AG09309 (cell line): Measurements from ENCODE around the gene GLCCI1.
"Not testable (repeated sequence)": the region's sequence is repeated elsewhere in the genome, so short reads cannot be mapped to it uniquely, and the experiment has no call there.

Experiments
- DNase-seq: peaks from one replicate; pipeline ENCODE4 v3.0.0-alpha.2; 2010; ENCODE audit warnings: low read depth
- H3K4me3 ChIP-seq: 2 replicates; pipeline ENCODE4 v1.5.1; 2011; ENCODE audit warnings: mild to moderate bottlenecking, low read depth, low read length, moderate library complexity; ENCODE audit not compliant: control insufficient read depth
- TF ChIP-seq, protein P1 (sequence below): IDR thresholded peaks from 2 replicates; pipeline ENCODE4 v1.5.1; 2011; ENCODE audit warnings: mild to moderate bottlenecking, low read depth, low read length, inconsistent platforms; ENCODE audit not compliant: insufficient read depth, control insufficient read depth; ENCODE audit errors: missing control alignments

Gene GLCCI1

DNA sequence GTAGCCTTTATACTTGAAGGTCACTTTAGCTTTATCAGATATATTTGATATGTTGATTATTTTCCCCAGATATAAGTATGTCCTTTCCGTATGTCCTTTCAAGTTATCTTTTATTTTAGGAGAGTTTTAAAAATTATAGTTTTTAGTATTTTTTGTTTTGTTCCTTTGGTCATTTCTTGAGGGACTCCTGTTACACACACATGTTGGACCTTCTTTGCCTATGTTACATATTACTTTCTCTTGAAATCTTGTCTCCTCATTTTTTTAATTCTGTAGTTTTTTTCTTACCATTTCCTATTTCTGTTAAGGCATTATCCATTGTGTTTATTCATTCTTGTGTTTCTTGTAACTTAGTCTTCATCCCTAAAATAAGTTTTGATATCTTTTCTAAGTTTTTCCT, 23.9 kb downstream of the GLCCI1 start:
- no peak overlapping the region for H3K4me3 ChIP-seq
- DNase-seq = no peak
- TF ChIP-seq, protein P1, sequence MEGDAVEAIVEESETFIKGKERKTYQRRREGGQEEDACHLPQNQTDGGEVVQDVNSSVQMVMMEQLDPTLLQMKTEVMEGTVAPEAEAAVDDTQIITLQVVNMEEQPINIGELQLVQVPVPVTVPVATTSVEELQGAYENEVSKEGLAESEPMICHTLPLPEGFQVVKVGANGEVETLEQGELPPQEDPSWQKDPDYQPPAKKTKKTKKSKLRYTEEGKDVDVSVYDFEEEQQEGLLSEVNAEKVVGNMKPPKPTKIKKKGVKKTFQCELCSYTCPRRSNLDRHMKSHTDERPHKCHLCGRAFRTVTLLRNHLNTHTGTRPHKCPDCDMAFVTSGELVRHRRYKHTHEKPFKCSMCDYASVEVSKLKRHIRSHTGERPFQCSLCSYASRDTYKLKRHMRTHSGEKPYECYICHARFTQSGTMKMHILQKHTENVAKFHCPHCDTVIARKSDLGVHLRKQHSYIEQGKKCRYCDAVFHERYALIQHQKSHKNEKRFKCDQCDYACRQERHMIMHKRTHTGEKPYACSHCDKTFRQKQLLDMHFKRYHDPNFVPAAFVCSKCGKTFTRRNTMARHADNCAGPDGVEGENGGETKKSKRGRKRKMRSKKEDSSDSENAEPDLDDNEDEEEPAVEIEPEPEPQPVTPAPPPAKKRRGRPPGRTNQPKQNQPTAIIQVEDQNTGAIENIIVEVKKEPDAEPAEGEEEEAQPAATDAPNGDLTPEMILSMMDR = no peak

DNA sequence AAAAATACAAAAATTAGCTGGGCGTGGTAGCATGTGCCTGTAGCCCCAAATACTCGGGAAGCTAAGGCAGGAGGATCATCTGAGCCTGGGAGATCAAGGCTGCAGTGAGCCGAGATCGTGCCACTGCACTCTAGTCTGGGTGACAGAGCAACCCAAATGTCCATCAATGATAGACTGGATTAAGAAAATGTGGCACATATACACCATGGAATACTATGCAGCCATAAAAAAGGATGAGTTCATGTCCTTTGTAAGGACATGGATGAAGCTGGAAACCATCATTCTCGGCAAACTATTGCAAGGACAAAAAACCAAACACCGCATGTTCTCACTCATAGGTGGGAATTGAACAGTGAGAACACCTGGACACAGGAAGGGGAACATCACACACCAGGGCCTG, 26.8 kb downstream of the GLCCI1 start:
- not testable (repeated sequence) for DNase-seq, H3K4me3 ChIP-seq

DNA sequence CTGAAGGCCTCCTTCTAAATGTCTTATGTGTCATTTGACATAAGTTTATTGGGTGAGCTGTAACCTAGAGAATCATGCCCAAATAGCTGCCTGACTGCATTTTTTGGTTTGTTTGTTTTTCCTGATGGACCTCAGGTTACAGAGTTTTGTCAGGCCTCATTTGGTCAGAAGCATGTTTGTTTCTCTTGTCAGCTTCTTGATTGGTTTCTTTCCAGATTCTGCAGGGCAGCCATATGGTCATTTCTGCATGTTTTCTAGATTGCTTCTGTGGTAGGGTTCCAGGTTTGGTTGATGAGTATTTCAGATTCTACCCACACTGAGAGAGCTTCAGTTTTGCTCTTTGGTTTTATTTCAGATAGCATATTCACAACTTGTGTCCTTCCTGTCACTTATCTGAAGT, 28.0 kb downstream of the GLCCI1 start:
- TF ChIP-seq, protein P1 = no peak
- no peak overlapping the region for H3K4me3 ChIP-seq
- no peak for DNase-seq

DNA sequence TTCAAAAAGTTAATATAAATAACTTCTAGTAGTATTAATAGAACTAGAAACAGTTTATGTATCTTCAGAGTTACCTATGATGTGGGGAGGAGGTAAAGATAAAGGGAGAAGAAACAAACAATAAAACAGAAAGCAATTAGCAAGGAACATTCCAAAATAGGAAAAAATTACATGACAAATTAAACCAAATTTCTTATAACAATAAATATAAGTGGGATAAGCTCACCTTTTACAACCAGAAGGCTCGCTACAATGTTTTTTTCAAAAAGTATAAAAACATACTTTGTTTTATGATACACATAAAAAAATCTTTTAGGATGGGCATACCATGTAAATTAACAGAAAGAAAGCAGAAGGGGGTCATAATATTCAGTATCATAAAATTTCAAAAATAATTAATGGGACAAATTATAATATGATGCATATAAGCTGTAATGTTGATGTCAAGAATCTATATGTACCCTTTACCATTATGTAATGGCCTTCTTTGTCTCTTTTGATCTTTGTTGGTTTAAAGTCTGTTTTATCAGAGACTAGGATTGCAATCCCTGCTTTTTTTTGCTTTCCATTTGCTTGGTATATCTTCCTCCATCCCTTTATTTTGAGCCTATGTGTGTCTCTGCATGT, 31.8 kb downstream of the GLCCI1 start:
- DNase-seq = no peak
- TF ChIP-seq, protein P1 = no peak
- no peak overlapping the region for H3K4me3 ChIP-seq

DNA sequence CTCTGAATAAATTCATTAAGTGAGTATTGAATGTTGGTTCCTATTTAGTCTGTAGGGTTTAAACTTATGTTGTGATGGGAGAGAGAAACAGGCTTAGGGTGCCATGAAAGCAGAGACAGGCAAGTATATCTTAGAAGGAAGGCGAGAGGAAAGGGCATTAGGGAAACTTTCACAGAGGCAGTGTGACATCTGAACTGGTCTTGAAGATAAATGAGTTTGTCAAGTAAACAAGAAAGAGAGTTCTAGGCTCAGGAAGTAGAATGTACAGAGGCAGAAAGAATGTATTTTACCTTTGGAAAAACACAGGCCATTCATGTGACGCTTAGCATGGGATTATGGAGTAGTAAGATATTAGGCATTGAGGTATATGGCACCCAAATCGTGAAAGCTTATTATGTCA, 34.5 kb downstream of the GLCCI1 start:
- TF ChIP-seq, protein P1 = no peak
- DNase-seq = no peak
- no peak overlapping the region for H3K4me3 ChIP-seq

DNA sequence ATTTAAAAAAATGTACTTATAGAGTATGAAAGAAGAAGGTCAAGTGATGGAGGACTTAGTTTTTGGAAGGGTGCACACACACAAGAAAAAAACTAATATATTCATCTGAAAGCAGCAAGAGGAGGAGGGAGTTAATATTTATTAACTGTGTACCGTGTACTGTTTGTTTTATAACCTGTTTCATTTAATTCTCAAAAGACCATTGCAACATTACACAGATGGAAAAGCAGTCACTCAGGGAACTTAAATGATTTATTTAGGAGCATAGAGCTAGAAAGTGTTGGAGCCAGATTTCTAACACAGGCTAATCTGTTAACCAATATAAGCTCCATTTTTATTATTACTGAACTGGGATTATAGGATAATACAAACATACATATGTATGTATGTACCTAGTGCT, 36.7 kb downstream of the GLCCI1 start:
- DNase-seq = no peak
- TF ChIP-seq, protein P1 = no peak

DNA sequence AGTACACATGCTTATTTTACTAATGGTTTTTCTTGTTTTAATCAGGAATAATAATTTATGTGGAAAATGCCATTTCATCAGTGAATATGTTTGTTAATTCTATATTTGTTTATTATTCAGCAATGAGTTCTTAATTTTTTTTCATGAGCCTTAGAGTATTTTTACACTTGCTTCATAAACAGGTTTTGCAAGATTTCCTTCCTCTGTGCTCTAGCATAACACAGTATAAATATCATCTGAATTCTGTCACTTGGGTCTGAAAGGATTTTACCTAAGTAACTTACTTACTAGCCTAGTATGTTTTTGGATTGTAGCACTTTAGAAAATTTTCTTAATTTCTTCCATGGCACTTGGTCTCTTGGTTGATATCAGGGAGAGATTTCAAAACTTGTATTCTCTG, 45.8 kb downstream of the GLCCI1 start:
- no peak for DNase-seq
- TF ChIP-seq, protein P1 = no peak

More for the DNA sequence above, 36.7 kb downstream of the GLCCI1 start:
- H3K4me3 ChIP-seq = no peak overlapping the region

More for the DNA sequence above, 45.8 kb downstream of the GLCCI1 start:
- H3K4me3 ChIP-seq = no peak overlapping the region
